Trophoblast cell (in vitro differentiated cells and primary cell): ENCODE results near the gene SERPINB11. TPM values are rescaled to one million over a fixed set of nuclear protein-coding genes. Genes with fewer than 3 reads are reported as not detected.
"Not testable (repeated sequence)": the region's sequence is repeated elsewhere in the genome, so short reads cannot be mapped to it uniquely, and the experiment has no call there.

Experiments used
- DNase-seq, 2 donors: peaks; one replicate each; pipeline ENCODE4 v3.0.0-alpha.2; 2016
- H2AFZ ChIP-seq: 2 replicates; pipeline ENCODE4 v1.6.1; 2013; ENCODE audit warnings: low read length, moderate library complexity, mild to moderate bottlenecking; ENCODE audit not compliant: insufficient read depth, poor library complexity
- H2AK5ac ChIP-seq: 2 replicates; pipeline ENCODE4 v1.6.1; 2013; ENCODE audit warnings: mild to moderate bottlenecking, low read length
- H2BK120ac ChIP-seq: 2 replicates; pipeline ENCODE4 v1.6.1; 2013; ENCODE audit warnings: low read length, mild to moderate bottlenecking, moderate library complexity; ENCODE audit not compliant: insufficient read depth, poor library complexity
- H2BK12ac ChIP-seq: 2 replicates; pipeline ENCODE4 v1.6.1; 2013; ENCODE audit warnings: mild to moderate bottlenecking, low read length, moderate library complexity
- H2BK5ac ChIP-seq: 2 replicates; pipeline ENCODE4 v1.6.1; 2013; ENCODE audit warnings: low read length, low read depth, moderate library complexity, mild to moderate bottlenecking; ENCODE audit not compliant: poor library complexity
- H3K14ac ChIP-seq: 2 replicates; pipeline ENCODE4 v1.6.1; 2013; ENCODE audit warnings: mild to moderate bottlenecking, low read length
- H3K18ac ChIP-seq: 2 replicates; pipeline ENCODE4 v1.6.1; 2013; ENCODE audit warnings: mild to moderate bottlenecking, low read length
- H3K23ac ChIP-seq: 2 replicates; pipeline ENCODE4 v1.6.1; 2013; ENCODE audit warnings: low read length
- H3K27ac ChIP-seq: 2 replicates; pipeline ENCODE4 v1.5.1; 2013; ENCODE audit warnings: low read depth, mild to moderate bottlenecking, inconsistent platforms, low read length, moderate library complexity
- H3K27me3 ChIP-seq: 2 replicates; pipeline ENCODE4 v1.6.1; 2013; ENCODE audit warnings: inconsistent platforms, mild to moderate bottlenecking, low read length, moderate library complexity; ENCODE audit not compliant: insufficient read depth
- H3K36me3 ChIP-seq, 2 experiments: 1 replicate in 1 of 2; 2 replicates in 1 of 2; pipeline ENCODE4 v1.6.1; 2013; ENCODE audit warnings: low read length in 2 of 2, mild to moderate bottlenecking in 2 of 2, moderate library complexity in 1 of 2; ENCODE audit not compliant: insufficient read depth in 2 of 2, control insufficient read depth in 1 of 2
- H3K4ac ChIP-seq: 2 replicates; pipeline ENCODE4 v1.6.1; 2013; ENCODE audit warnings: low read depth, mild to moderate bottlenecking, low read length, moderate library complexity
- H3K4me1 ChIP-seq, 2 experiments: 1 replicate in 1 of 2; 2 replicates in 1 of 2; pipeline ENCODE4 v1.6.1; 2013; ENCODE audit warnings: low read length in 2 of 2, mild to moderate bottlenecking in 2 of 2, moderate library complexity in 1 of 2; ENCODE audit not compliant: insufficient read depth in 2 of 2, control insufficient read depth in 1 of 2
- H3K4me2 ChIP-seq: 2 replicates; pipeline ENCODE4 v1.6.1; 2013; ENCODE audit warnings: inconsistent platforms, mild to moderate bottlenecking, low read length, moderate library complexity
- H3K4me3 ChIP-seq: 2 replicates; pipeline ENCODE4 v1.5.1; 2013; ENCODE audit warnings: mild to moderate bottlenecking, low read depth, low read length, inconsistent platforms
- H3K79me1 ChIP-seq: one replicate; pipeline ENCODE4 v1.6.1; 2013; ENCODE audit warnings: low read length
- H3K79me2 ChIP-seq: 2 replicates; pipeline ENCODE4 v1.6.1; 2013; ENCODE audit warnings: low read length, mild to moderate bottlenecking; ENCODE audit not compliant: control insufficient read depth, insufficient read depth, poor library complexity
- H3K9ac ChIP-seq: 2 replicates; pipeline ENCODE4 v1.6.1; 2013; ENCODE audit warnings: mild to moderate bottlenecking, low read length
- H3K9me3 ChIP-seq: 2 replicates; pipeline ENCODE4 v1.6.1; 2013; ENCODE audit warnings: low read depth, mild to moderate bottlenecking, control low read depth, inconsistent platforms, low read length; ENCODE audit not compliant: insufficient read depth
- H4K12ac ChIP-seq: 2 replicates; pipeline ENCODE4 v1.6.1; 2013; ENCODE audit warnings: low read depth, mild to moderate bottlenecking, low read length, moderate library complexity
- H4K8ac ChIP-seq: 2 replicates; pipeline ENCODE4 v1.6.1; 2013; ENCODE audit warnings: low read depth, mild to moderate bottlenecking, low read length, moderate library complexity
- H4K91ac ChIP-seq: one replicate; pipeline ENCODE4 v1.6.1; 2013; ENCODE audit warnings: low read depth, mild to moderate bottlenecking, low read length, moderate library complexity
- WGBS: extraction: QIAGEN DNeasy Blood & Tissue Kit; methylation state at CpG from one replicate; pipeline ENCODE4 v1.1.7; 2013; ENCODE audit warnings: missing lambda C conversion rate; ENCODE audit not compliant: insufficient read length, insufficient coverage; ENCODE audit errors: extremely low coverage; 5-methylcytosine and 5-hydroxymethylcytosine counted together
- polyA plus RNA-seq: library from polyadenylated mRNA; stranded (reverse); fragments of 200-250 nt; gene quantifications from 2 replicates; pipeline ENCODE4 v1.2.3, GENCODE V29; 2013

Gene SERPINB11
- polyA plus RNA-seq, result 0.21 and 0.22 TPM in 2 replicates

- DNase-seq, result no peak
- no peak within 1 kb of the TSS for H4K8ac ChIP-seq
- no peaks in the 10 kb centered on the region for H3K79me2 ChIP-seq
- H2AFZ ChIP-seq, result no peak within 1 kb of the TSS
- H2BK120ac ChIP-seq, result no peak within 1 kb of the TSS
- H3K9ac ChIP-seq, result no peak within 1 kb of the TSS
- H3K18ac ChIP-seq, result no peak within 1 kb of the TSS
- H4K12ac ChIP-seq, result no peak within 1 kb of the TSS
- H3K23ac ChIP-seq, result no peak within 1 kb of the TSS
- no peak within 1 kb of the TSS for H2AK5ac ChIP-seq
- H3K27me3 ChIP-seq, result no peaks in the 10 kb centered on the region
- H3K4me2 ChIP-seq, result no peak within 1 kb of the TSS
- no peak within 1 kb of the TSS for H2BK5ac ChIP-seq
- H3K27ac ChIP-seq, result no peak within 1 kb of the TSS
- H4K91ac ChIP-seq, result no peak within 1 kb of the TSS
- H3K4ac ChIP-seq, result no peak within 1 kb of the TSS
- H3K79me1 ChIP-seq, result no peaks in the 10 kb centered on the region
- H3K36me3 ChIP-seq, result no peaks in the 10 kb centered on the region
- H3K4me1 ChIP-seq, result no peaks in the 10 kb centered on the region
- no peak within 1 kb of the TSS for H3K14ac ChIP-seq
- peaks cover 1% of the 10 kb centered on the region for H3K9me3 ChIP-seq
- no peak within 1 kb of the TSS for H3K4me3 ChIP-seq
- H2BK12ac ChIP-seq, result no peak within 1 kb of the TSS
- no CpG with 5 or more reads among the region's 2 CpGs for WGBS
Observed at GRCh38 chr18:63702660-63703059, at the start of gene SERPINB11. TSS of gene SERPINB11 (plus strand) at chr18:63702960. CDS start at chr18:63710194, 7,234 bp downstream.

GRCh38 chr18:63658920-63659319 lies 43.8 kb upstream of the SERPINB11 start:
- H3K4me2 ChIP-seq, H3K27me3 ChIP-seq, H3K4ac ChIP-seq, H2AK5ac ChIP-seq, H3K18ac ChIP-seq, H2BK5ac ChIP-seq, H2BK12ac ChIP-seq, H3K36me3 ChIP-seq, H4K12ac ChIP-seq, H2AFZ ChIP-seq, DNase-seq, H3K14ac ChIP-seq, H3K79me1 ChIP-seq, H4K91ac ChIP-seq, H2BK120ac ChIP-seq, H3K79me2 ChIP-seq, H3K23ac ChIP-seq, H4K8ac ChIP-seq, H3K4me3 ChIP-seq, H3K9ac ChIP-seq, H3K27ac ChIP-seq, H3K9me3 ChIP-seq, H3K4me1 ChIP-seq: not testable (repeated sequence)
- WGBS, result no CpG with 5 or more reads among the region's 4 CpGs

DNA sequence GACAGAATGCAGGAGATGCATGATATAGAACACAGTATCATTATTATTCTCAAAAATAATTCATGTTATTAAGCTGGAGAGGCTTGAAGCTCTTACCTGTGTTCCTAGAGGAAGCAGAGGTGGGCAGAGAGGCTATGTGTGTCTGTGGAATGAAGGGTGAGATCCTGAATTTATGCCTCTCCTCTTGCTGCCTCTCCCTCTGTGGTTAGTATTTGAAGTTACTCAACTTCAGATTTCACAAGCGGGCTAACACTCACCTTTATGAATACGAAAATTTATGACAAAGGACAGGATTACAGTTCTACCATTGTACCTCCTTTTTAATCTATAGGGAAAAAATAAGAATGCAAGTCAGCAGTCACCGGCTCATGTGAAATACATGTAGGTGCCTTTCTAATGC lies 41.0 kb upstream of the SERPINB11 start, which contains the start of gene SERPINB3:
SERPINB3 (minus strand) TSS at position 144 of the 400 bp plus-strand sequence. CDS start 677 bp downstream, outside the sequence.
- not testable (repeated sequence) for H4K12ac ChIP-seq, DNase-seq, H3K27ac ChIP-seq, H2BK5ac ChIP-seq, H3K4ac ChIP-seq, H3K18ac ChIP-seq, H2BK12ac ChIP-seq, H4K91ac ChIP-seq, H3K23ac ChIP-seq, H3K27me3 ChIP-seq, H3K79me1 ChIP-seq, H3K4me3 ChIP-seq, H3K36me3 ChIP-seq, H3K79me2 ChIP-seq, H4K8ac ChIP-seq, H2BK120ac ChIP-seq, H3K4me2 ChIP-seq, H3K9me3 ChIP-seq, H3K4me1 ChIP-seq, H3K14ac ChIP-seq, H3K9ac ChIP-seq, H2AK5ac ChIP-seq, H2AFZ ChIP-seq
- WGBS, result no CpG with 5 or more reads among the region's 3 CpGs

DNA sequence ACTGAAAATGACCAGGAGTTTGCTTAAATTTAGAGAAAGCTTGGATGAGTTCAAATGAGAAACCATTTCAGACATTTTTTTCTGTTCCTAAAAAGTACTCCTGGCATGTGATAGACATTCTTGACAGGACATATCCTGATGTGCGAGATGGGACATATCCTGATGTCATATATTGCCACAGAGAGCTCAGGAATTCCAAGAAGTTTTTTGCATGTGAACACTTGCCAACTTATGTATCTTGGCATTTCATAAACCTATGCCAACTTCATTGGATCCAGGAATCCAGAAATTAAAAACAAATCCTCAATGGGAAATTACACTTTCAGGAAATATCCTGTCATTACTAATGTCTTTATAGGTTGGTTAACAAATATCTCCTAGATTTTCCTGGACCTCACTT lies 38.2 kb upstream of the SERPINB11 start:
- Histone ChIP-seq H3K18ac (no peak overlapping the region), H3K23ac (no peak overlapping the region), H3K4me1 (no peaks in the 10 kb centered on the region), H2BK5ac (no peak overlapping the region), H3K14ac (no peak overlapping the region), H2BK120ac (no peak overlapping the region), H3K4me2 (no peak overlapping the region), H3K27me3 (no peaks in the 10 kb centered on the region), H3K27ac (no peak overlapping the region), H2AFZ (no peak overlapping the region), H3K79me1 (no peaks in the 10 kb centered on the region), H4K8ac (no peak overlapping the region), H3K4me3 (no peak overlapping the region), H3K36me3 (no peaks in the 10 kb centered on the region), H3K9me3 (peaks cover 2% of the 10 kb centered on the region), H2BK12ac (no peak overlapping the region), H3K79me2 (no peaks in the 10 kb centered on the region), H2AK5ac (no peak overlapping the region), H4K91ac (no peak overlapping the region), H4K12ac (no peak overlapping the region), H3K9ac (no peak overlapping the region), H3K4ac (no peak overlapping the region)
- no peak for DNase-seq
- WGBS, result no CpG with 5 or more reads among the region's 1 CpG
